Measurements from ENCODE around the gene POLE.

DNA sequence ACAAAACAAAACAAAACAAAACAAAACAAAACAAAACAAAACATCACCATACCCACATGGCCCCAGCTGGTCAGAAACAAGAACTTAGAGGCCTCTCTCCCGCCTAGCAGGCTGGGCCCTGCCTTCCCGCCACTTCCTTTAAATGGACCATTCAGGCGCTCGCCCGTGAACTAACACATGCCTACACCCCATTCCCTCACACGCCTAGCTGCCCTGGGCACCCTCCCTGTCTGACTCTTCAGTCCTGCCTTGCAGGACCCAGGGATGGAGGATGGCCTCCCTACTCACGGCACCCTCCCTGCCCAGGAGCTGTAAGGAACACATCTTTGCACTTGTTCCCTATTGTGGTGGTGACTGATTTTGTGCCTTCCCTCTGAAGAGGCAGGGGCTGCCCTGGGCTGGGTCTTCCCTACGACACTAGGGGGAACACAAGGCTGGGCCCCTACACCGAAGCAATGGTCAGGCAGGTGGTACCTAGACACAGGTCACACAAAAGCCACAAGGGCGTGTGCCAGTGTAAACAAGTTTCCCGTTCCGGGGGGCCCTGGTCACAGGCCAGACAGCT is 47.1 kb downstream of the POLE start:
- TF ChIP-seq, protein P1, sequence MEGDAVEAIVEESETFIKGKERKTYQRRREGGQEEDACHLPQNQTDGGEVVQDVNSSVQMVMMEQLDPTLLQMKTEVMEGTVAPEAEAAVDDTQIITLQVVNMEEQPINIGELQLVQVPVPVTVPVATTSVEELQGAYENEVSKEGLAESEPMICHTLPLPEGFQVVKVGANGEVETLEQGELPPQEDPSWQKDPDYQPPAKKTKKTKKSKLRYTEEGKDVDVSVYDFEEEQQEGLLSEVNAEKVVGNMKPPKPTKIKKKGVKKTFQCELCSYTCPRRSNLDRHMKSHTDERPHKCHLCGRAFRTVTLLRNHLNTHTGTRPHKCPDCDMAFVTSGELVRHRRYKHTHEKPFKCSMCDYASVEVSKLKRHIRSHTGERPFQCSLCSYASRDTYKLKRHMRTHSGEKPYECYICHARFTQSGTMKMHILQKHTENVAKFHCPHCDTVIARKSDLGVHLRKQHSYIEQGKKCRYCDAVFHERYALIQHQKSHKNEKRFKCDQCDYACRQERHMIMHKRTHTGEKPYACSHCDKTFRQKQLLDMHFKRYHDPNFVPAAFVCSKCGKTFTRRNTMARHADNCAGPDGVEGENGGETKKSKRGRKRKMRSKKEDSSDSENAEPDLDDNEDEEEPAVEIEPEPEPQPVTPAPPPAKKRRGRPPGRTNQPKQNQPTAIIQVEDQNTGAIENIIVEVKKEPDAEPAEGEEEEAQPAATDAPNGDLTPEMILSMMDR (IDR thresholded peaks at IDR 0.05): no peak
- TF ChIP-seq POLR2A (IDR thresholded peaks at IDR 0.05): no peak

Measured in esophagus squamous epithelium (tissue), 4 donors.